T-helper 1 cell (primary cell): ENCODE results near the gene EEF2K.
"Not testable (repeated sequence)": the region's sequence is repeated elsewhere in the genome, so short reads cannot be mapped to it uniquely, and the experiment has no call there.

ENCODE experiments used
- DNase-seq, 5 donors: peaks; one replicate each; pipeline ENCODE4 v3.0.0-alpha.2; 2012 to 2020

The EEF2K gene

GRCh38 chr16:22297114-22297870 lies 91.2 kb downstream of the EEF2K start, which contains the start of gene POLR3E:
TSS of gene POLR3E (plus strand) at chr16:22297409. CDS start at chr16:22302969, 5,560 bp downstream.
- DNase-seq = peak; percentile 99 to 100 (median 100)

- peak; percentile 41 to 90 (median 60) for DNase-seq
These were observed 92.0 kb downstream of the EEF2K start for GRCh38 chr16:22297871-22298733.

GRCh38 chr16:22299036-22299435 lies 93.0 kb downstream of the EEF2K start:
- no peak for DNase-seq

GRCh38 chr16:22300427-22301071 lies 94.5 kb downstream of the EEF2K start:
- peak in 3 of 5 donors; percentile 28 to 56 (median 40) for DNase-seq

- not testable (repeated sequence) for DNase-seq
These were observed 95.3 kb downstream of the EEF2K start for GRCh38 chr16:22301423-22301822.

GRCh38 chr16:22302776-22303363 lies 96.8 kb downstream of the EEF2K start:
- DNase-seq = no peak

GRCh38 chr16:22304411-22304810 lies 98.3 kb downstream of the EEF2K start:
- DNase-seq = no peak

- DNase-seq = no peak
These were observed 100.7 kb downstream of the EEF2K start for GRCh38 chr16:22306788-22307187.

- DNase-seq = no peak
These were observed 101.8 kb downstream of the EEF2K start for GRCh38 chr16:22307838-22308237.

GRCh38 chr16:22308824-22309520 lies 102.9 kb downstream of the EEF2K start:
- no peak for DNase-seq

- DNase-seq = no peak
These were observed 105.4 kb downstream of the EEF2K start for GRCh38 chr16:22311520-22311919.

- no peak for DNase-seq
These were observed 107.1 kb downstream of the EEF2K start for GRCh38 chr16:22312897-22313781.

- no peak for DNase-seq
These were observed 107.9 kb downstream of the EEF2K start for GRCh38 chr16:22313876-22314470.

GRCh38 chr16:22314661-22315626 lies 108.9 kb downstream of the EEF2K start:
- no peak for DNase-seq

- DNase-seq = no peak
These were observed 109.9 kb downstream of the EEF2K start for GRCh38 chr16:22315979-22316378.

- no peak for DNase-seq
These were observed 110.3 kb downstream of the EEF2K start for GRCh38 chr16:22316411-22316811.

- no peak for DNase-seq
These were observed 111.0 kb downstream of the EEF2K start for GRCh38 chr16:22317001-22317530.

GRCh38 chr16:22317625-22318024 lies 111.5 kb downstream of the EEF2K start:
- no peak for DNase-seq
